GM21786 (cell line): Measurements from ENCODE around the gene PLCB1.

ENCODE experiments used
- ATAC-seq: cut with Tn5 transposase; IDR thresholded peaks from one replicate; pipeline ENCODE4 v1.9.1; 2021; ENCODE audit not compliant: unreplicated experiment

PLCB1 gene

DNA sequence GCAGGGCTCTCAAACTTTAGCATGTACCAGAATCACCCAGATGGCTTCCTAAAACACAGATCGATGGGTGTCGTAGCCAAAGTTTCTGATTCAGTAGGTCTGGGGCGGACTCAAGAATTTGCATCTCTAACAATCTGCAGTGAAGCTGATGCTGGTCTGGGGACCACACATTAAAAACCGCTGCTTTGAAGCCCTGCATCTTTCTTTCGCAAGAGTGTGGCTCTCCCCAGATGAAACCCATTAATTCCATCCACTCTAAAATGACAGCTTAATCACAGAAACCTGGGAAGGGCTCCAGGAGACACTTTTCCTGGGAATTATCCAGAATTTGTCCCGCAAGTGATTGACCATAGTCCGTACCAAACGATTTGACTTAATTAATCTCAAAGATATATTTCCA, 617.0 kb downstream of the PLCB1 start:
- no peak for ATAC-seq

DNA sequence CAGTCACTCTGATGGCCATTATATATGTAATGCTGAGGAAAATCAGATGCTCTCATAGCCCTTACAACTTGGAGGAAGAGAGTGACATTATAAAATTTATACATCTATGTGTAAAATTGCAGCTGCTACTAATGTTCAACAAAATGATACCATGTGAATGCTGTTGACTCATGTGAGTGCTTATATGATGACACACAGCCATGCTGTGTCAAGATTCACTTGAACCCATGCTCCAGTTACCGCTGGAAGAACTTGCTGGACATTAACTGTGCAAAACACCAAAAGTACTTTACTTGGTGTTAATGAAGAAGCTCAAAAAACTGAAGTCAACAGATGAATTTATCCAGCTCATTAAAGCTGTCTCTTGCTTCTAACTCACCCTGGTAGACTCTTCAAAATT, 617.9 kb downstream of the PLCB1 start:
- no peak for ATAC-seq

DNA sequence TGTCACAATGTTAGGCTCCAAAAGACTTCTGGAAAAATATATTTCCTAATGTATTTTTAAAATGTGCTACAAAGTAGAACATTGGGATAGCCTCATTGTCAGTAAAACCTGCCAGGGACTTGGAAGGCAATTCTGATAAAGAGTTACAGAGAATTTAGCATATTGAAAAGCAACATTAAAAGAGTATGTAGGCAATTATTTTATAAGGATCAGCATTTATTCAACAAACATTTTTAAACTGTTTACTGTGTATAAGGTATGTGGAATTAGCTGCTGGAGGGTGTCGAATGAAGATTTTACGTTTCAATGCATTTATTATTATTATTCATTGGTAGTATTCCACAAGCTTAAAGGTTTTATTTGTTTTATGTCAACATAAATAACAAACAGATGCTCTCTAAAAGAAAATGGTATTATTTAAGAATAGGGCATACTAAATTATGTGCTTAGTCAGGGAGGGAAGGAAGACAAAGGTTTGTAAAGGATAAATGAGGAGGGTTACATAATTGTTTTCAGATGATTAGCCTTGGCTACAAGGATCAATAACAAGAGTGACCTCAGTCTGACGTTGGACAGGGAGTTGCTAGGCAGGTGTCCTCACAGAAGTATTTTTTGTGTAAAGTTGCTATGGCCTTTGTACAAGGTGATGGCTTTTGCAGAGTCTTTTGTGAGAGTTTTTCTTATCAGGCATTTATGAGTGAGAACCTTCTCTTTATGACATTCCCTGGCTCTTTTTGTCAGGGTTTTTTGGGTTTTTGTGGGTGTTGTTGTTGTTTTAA, 623.5 kb downstream of the PLCB1 start:
- ATAC-seq = no peak

DNA sequence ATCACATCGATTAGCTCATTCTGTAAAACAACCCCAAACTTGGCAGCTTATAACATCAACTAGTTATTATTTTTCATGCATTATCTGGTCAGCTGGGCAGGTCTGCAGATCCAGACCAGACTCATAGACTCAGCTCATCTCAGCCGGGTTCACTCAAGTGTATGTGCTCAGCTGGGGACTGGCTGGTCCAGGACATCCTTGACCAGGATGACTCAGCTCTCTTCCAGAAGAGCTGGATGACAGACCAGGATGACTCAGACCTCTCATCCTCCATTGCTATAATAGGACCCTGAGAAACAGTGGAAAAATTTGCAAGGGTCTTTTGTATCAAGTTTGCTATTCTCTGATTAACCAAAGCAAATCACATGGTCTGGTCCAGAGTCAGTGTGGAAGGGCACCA, 624.3 kb downstream of the PLCB1 start:
- no peak for ATAC-seq

DNA sequence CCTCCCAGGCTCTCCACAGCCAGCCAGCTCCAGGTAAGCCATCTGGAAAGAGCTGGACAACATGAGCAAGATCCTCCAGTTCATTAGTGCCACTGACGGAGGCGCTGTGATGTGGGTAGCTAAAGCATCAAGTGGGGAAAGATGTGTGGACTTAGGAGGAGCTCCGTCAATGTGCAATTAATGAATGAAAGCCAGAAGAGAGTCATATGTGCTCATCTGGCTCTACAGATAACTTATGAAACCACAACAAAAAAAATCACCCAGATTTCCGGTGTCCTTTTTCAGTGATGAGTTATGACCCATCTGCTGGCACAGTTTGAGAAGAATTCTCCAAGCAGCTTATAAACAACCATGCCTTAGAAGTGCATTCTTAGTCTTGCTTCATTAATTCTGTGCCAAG, 625.1 kb downstream of the PLCB1 start:
- no peak for ATAC-seq

DNA sequence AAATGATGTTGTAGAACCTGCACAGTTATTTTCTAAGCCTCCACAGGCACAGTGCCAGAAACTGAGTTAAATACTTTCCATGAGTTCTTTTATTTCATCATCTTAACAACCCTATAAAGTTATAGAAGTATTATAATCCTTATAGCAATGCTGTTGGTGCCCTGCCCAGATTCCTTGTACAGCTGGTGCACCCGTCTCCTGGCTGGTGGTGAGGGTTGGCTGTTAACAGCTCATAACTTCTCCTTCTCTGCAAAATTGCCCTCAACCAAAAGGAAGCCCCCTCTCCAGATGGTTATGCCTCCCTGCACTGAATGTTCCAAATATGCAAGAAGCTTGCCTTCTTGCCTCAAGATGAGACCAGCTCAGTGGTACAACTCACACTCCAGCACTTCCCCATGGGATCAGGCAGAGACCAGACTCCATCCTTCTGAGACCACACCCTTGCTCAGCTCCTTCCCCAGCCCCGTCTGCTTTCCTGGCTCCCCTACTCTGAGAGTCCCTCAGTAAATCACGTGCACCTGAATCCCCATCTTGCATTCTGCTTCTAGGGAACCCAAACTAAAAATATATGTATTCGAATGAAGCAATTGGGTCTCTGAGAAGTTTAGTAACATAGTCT, 632.4 kb downstream of the PLCB1 start:
- no peak for ATAC-seq

DNA sequence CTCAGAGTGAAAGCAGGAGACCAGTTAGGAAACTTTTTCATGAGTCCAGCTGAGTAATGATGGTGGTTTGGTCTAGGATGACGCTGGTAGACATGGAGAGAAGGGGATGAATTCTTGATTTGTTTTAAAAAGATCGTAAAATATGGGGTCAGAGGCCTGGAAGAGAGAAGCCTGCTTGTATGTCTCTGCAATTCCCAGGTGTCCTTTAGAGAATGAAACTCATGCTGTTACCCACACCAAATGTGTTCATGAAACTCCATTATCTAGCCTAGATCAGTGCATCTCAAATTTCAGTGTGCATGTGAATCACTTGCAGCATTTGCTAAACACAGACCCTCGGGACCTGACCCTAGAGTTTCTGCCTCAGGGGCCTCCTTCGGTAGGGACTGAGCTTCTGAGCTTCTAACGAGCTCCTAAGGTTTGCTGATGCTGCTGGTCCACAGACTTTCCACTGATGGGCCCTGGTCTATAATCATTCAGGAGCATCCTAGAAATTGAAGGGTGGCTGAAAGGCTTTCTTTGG, 634.9 kb downstream of the PLCB1 start:
- no peak for ATAC-seq

DNA sequence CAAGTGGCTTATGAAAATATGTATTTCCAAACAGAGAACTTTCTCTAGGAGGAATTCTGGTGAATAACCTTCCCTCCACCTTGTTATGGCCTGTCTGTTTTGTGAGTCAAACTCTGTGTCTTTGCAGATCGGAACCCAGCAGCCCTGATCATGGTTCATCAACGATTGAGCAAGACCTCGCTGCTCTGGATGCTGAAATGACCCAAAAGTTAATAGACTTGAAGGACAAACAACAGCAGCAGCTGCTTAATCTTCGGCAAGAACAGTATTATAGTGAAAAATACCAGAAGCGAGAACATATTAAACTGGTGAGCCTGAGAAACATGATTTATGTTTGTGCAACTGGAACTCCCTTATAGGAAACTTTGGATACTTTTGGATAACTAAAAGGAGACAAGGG, 642.3 kb downstream of the PLCB1 start:
- no peak for ATAC-seq

DNA sequence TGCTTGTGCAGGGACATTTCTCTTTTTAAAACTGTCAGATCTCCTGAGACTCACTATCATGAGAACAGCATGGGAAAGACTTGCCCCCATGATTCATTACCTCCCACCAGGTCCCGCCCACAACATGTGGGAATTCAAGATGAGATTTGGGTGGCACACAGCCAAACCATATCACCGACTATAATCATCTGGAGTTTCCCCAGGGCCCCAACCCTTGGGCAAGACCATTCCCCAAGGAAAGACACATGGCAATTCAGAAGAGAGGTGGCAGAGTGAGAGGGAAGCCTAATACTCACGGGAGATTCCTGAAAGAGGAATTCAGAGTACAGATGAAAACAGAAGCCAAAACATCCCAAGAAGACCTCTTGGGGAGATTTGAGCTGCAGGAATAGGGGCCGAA, 645.8 kb downstream of the PLCB1 start:
- no peak for ATAC-seq

DNA sequence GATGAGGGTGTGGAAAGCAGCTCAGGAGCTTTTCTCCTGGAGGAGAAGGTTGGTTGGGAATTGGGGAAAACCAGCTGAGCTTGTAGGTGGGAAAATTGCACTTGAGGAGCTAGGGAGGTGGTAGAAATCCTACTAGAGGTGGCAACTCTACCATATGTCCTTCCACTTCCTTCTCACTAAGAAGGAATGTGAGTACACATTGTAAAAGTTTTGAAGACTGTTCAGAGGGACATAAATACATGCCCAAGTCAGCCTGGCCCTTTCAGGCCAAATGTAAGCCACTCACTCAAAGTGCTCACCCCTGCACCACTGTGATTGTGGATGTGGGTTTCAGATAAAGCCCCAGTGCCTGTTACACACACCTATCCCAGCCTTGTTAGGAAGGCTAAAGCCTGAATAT, 646.3 kb downstream of the PLCB1 start:
- ATAC-seq = no peak

DNA sequence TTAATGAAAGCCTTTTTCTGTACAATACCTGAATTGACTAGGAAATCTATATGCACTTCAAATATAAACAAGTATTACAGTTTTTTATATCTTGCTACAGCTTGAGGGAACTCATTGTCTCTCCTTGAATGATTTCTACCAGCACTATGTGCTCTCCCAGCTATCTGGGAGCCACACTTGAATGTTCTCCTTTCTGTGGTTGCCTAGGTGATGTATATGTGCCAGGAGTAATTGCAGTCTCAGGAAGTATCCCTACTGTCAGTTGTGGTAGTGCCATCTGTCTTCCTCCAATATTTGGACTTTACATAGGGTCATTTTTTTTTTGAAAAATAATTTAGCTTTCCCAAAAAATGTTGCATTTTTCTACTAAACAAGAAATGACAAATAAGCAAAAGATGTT, 648.8 kb downstream of the PLCB1 start:
- ATAC-seq = no peak

DNA sequence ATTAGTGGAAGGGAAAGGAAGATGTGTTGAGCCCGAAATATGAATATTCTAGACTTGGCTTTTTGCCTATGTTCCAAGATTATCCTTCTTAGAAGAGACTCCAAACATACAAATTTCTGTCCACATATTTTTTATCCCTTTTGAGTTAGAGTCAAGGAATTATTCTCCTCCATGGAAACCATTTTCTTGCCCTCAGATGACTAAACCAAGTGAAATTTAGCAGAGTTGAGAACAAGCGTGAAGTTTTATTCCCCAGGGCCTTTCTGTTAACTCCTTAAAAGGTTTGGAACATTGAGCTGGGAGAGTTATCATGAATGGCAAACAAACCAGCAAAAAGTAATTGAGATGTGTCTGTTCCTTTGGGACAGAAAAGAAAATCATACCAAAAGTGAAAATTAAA, 650.7 kb downstream of the PLCB1 start:
- no peak for ATAC-seq

DNA sequence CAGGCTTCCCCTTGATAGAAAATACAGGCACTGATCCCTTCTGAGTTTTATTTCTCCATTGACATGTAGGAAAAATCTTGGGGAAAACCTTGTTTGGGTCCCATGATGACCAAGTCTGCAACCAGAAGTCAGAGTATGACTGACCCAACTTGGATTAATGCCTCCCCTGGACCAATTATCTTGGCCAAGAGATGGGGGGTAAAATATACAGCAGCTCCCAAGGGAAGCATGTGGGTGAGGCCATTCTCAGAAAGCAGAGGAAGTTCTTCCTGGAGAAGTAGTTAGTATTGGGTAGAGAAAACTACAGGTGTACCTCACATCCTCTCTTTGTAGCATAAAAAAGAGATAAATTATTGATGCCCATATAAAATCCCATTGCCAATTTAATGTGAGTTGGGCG, 651.7 kb downstream of the PLCB1 start:
- ATAC-seq = no peak

DNA sequence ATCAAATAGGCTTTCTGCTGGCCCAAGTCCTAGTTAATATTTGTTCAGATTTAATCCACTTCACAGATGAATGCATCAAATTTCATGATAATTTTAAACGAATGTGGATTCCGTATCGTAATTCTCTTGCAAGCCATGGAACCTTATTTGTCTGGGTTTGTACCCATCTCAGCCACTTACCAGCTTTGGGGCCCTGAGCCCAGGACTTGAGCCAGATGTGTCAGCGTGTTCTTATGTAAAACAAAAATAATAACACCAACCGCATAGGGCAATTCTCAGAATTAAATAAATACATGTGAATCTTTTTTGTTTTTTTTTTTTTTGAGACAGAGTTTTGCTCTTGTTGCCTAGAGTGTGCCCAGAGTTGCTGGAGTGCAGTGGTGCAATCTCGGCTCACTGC, 654.3 kb downstream of the PLCB1 start:
- no peak for ATAC-seq

DNA sequence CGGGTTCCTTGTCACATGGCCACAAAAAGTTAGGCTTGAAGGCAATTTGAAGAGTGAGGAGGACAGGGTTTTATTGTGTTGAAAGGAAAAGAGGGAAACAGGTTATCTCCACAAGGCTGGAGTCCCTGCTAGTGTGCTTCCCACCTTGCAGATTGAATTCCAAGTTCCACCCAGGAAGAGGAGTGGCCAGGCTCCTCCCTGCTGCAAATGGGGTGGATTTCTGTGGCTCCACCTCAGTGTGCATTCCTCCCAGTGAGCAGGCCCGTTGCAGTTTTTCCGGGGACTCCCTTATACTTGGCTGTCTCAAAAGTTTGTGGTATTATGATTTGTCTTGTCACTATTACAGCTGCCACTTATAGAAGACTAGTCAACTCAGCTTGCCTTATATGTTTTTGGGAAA, 655.0 kb downstream of the PLCB1 start:
- no peak for ATAC-seq

DNA sequence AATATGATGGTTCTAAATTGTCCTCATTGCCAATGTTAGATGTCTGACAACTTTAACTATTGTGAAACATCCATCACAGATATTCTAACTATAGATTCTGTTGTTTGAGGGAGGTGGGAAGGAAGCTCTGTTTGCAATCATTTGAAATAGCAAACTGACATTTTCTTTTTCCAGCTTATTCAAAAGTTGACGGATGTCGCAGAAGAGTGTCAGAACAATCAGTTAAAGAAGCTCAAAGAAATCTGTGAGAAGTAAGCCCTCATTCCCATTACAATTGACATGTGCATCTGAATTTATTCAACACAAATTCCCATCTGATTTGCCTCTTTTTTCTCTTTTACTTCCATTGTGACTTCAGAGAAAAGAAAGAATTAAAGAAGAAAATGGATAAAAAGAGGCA, 656.2 kb downstream of the PLCB1 start:
- no peak for ATAC-seq

DNA sequence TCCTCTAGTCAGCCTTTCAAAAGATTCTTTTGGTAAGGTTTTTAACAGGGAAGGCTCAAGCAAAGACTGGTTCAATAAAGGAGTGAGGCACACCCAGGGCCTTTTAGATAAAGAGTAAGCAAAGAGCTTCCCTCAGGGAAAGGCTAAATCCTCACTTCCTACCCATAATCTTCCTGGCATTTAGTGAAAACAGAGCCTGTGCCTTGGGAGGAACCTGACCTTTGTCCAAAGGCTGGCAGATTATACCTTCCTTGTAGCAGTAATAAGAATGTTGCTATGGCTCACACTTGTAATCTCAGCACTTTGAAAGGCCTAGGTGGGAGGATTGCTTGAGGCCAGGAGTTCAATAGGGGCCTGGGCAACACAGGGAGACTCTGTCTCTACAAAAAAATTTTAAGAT, 656.8 kb downstream of the PLCB1 start:
- no peak for ATAC-seq

DNA sequence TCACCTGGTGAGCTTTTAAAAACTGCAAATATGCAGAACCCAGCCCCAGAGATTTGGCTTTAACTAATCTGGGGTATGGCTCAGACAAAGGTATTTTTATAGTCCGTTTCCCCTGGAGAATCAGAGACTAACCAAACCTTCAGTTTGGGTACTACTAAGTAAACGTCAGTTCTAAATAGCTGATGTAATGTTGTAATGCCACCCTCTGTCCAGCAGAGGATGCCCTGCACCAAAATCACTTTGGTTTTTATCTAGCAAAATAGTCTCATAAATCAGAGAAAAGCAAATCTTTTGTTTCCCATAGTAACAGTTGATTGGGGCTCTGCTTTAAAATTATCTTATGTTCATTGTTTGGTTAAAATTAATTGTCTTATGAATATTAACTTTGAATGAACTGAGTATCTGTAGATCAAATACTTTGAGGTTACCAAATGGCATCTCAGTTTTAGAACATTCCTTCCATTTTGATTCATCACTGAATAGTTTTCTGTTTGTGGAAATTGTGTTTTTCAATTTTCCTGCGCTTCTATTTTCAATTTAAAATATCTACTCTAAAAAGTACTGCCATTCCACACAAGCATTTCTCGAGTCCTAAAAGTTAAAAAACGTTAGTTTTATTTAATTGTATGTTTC, 658.5 kb downstream of the PLCB1 start:
- peak; percentile 91 for ATAC-seq

DNA sequence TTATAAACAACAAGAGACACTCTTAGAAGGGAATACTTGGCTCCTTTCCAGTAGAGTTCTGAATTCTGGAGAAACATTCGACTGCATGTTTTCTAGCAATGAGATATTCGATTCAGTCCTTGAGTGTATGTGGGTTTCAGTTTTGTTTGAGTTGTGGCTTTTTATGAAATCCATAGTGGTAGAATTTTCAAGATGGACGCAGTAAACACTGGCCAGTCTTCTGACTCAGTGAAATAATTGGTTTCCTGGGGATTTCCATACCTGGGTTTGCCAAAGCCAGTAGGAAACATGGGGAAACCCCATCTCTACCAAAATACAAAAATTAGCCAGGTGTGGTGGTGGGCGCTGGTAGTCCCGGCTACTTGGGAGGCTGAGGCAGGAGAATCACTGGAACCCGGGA, 663.3 kb downstream of the PLCB1 start:
- no peak for ATAC-seq

DNA sequence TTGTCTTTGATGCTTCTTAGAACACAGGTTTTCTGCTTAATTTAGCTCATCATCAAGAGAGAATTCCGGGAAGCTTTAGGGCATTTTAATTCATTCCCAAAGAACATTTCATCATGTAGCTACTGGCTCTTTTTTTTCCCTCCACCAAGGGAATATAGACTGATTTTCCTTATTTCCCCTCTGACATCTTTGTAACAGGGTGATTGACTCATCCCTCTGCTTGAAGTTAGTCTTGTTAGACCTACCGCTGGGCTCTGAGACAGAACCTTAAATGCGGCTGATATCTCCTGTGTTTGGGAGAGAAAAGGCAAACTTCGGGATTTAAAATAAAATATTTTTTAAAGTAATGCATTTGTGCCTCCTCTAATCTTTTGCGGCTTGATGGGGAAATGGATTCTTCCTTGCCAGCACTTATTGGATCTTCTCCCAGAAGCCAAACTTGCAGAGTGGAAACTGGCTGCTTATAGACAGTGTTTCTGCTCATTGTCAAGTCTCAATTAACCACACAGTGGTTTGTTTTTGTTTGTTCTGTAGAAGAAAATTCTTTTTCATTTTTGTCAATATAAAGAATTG, 664.1 kb downstream of the PLCB1 start:
- ATAC-seq = no peak

DNA sequence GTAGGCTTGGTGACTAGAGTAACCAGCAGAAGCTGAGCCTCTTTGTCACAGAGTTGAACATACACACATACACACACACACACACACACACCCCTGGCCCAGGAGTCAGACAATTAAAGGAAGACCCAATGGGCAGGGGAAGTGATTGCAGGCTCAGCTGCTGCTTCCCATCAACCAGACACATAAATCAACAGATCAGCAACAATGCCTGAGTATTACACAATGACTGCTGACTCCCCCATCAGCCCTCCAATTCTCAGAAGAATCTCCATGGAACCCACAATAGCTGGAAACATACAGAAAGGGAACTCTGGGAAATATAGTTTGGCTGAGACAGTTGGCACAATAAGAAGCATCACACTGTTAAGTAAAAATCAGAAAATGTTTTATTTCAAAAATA, 666.4 kb downstream of the PLCB1 start:
- ATAC-seq = no peak

DNA sequence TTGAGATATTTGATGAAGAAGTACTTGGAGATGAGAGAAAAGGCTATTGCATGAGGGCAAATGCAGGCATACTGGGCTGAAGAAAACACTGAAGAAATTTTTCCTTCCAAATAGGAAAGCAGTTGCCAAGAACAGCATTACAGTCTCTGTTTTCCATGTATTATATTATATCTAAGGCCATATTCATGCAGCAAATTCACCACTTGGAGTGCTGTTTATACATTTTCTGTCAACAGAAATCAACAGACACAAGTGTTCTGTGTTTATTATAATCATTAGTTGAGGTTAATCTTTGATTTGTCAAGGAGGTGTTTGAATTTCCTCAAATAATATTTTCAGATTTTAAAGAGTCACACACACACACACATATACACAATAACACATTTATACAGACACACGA, 668.0 kb downstream of the PLCB1 start:
- ATAC-seq = no peak
